ENCODE data around the gene ACBD4.

DNA sequence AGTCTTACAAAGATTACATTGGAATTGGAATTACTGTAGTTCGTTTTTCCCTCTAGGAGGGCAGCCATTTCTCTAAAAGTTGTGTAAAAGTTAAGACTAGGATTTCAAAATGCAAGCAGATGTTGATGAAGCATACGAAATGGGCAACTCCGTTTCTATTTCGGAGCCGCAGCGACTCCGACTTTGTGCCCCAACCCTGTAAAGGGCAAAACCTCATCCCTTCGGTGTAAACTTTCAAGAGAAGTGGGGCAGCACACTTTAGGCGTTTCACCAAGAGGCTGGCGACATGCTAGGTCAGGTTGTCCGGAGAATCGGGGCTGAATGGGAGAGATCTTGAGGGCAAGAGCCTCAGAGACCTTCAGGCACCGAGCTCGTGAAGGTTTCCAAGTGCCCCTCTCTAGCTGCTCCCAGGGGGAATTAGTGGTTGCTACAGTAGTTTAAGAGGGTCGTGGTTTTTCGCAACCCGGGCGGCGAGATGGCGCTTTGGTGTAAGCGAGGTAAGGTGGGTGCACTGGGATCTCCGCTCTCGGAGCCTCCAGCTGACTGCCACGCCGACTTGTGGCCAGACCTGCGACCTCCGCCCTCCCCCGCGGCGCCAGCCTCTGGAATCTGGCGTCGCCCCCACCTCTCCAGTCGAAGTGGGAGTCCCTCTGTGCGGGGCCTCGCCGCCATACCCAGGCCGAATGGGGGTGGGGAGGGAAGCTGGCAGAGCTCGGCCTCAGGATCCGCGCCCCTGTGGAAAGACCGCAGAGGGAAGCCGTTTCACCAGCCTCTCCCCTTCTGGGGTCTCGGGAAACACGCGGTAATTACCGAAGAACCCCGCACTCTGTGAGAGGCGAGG is 25.2 kb downstream of the ACBD4 start:
- TF ChIP-seq, protein P1, sequence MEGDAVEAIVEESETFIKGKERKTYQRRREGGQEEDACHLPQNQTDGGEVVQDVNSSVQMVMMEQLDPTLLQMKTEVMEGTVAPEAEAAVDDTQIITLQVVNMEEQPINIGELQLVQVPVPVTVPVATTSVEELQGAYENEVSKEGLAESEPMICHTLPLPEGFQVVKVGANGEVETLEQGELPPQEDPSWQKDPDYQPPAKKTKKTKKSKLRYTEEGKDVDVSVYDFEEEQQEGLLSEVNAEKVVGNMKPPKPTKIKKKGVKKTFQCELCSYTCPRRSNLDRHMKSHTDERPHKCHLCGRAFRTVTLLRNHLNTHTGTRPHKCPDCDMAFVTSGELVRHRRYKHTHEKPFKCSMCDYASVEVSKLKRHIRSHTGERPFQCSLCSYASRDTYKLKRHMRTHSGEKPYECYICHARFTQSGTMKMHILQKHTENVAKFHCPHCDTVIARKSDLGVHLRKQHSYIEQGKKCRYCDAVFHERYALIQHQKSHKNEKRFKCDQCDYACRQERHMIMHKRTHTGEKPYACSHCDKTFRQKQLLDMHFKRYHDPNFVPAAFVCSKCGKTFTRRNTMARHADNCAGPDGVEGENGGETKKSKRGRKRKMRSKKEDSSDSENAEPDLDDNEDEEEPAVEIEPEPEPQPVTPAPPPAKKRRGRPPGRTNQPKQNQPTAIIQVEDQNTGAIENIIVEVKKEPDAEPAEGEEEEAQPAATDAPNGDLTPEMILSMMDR (IDR thresholded peaks at IDR 0.05), result peak in 2 of 4 experiments; percentile 19 to 24
- no peak for TF ChIP-seq POLR2A (IDR thresholded peaks at IDR 0.05)
